Epidermal melanocyte (primary cell): Measurements from ENCODE around the gene ATP8A2.

ENCODE experiments used
- DNase-seq: peaks from one replicate; pipeline ENCODE4 v3.0.0; 2011; ENCODE audit warnings: low spot score; ENCODE audit not compliant: insufficient read length

Gene ATP8A2

GRCh38 chr13:26026211-26026610 is 654.4 kb downstream of the ATP8A2 start:
- DNase-seq, result no peak

- no peak for DNase-seq
Observed at GRCh38 chr13:26029581-26030136, 657.9 kb downstream of the ATP8A2 start.

- no peak for DNase-seq
Observed at GRCh38 chr13:26030331-26030730, 658.6 kb downstream of the ATP8A2 start.

- DNase-seq, result no peak
Observed at GRCh38 chr13:26034018-26034417, 662.2 kb downstream of the ATP8A2 start.

GRCh38 chr13:26036383-26036782 is 664.6 kb downstream of the ATP8A2 start:
- DNase-seq, result no peak

GRCh38 chr13:26037302-26037701 is 665.5 kb downstream of the ATP8A2 start:
- DNase-seq, result no peak

GRCh38 chr13:26038931-26039475 is 667.2 kb downstream of the ATP8A2 start:
- no peak for DNase-seq

- no peak for DNase-seq
Observed at GRCh38 chr13:26041444-26041843, 669.7 kb downstream of the ATP8A2 start.

GRCh38 chr13:26042785-26043184 is 671.0 kb downstream of the ATP8A2 start:
- no peak for DNase-seq

- DNase-seq, result no peak
Observed at GRCh38 chr13:26045142-26045541, 673.4 kb downstream of the ATP8A2 start.

- DNase-seq, result no peak
Observed at GRCh38 chr13:26046639-26047038, 674.9 kb downstream of the ATP8A2 start.

GRCh38 chr13:26047040-26047439 is 675.3 kb downstream of the ATP8A2 start:
- no peak for DNase-seq

- no peak for DNase-seq
Observed at GRCh38 chr13:26048741-26049140, 677.0 kb downstream of the ATP8A2 start.

GRCh38 chr13:26050568-26051230 is 678.9 kb downstream of the ATP8A2 start:
- no peak for DNase-seq

- DNase-seq, result no peak
Observed at GRCh38 chr13:26051231-26051656, 679.5 kb downstream of the ATP8A2 start.

- no peak for DNase-seq
Observed at GRCh38 chr13:26051657-26052311, 680.0 kb downstream of the ATP8A2 start, which contains the start of gene SHISA2. TSS of gene SHISA2 (minus strand) at chr13:26052016. CDS start at chr13:26050975, 1,041 bp downstream.

GRCh38 chr13:26052337-26052736 is 680.6 kb downstream of the ATP8A2 start:
- no peak for DNase-seq

- DNase-seq, result no peak
Observed at GRCh38 chr13:26053418-26053980, 681.7 kb downstream of the ATP8A2 start.

GRCh38 chr13:26054896-26055295 is 683.1 kb downstream of the ATP8A2 start:
- no peak for DNase-seq

- no peak for DNase-seq
Observed at GRCh38 chr13:26058704-26059103, 686.9 kb downstream of the ATP8A2 start.

- DNase-seq, result no peak
Observed at GRCh38 chr13:26060357-26060756, 688.6 kb downstream of the ATP8A2 start.

GRCh38 chr13:26061256-26061655 is 689.5 kb downstream of the ATP8A2 start:
- DNase-seq, result no peak
